HepG2 (cell line): ENCODE measurements around the gene ABCC10. TPM values are rescaled to one million over a fixed set of nuclear protein-coding genes. Genes with fewer than 3 reads are reported as not detected.
A peak's percentile ranks its signal among the peaks of the same experiment; 100 is the strongest.

Experiments
- CAMTA2 ChIP-seq: sonication (generic); formaldehyde crosslinking; IDR thresholded peaks from 2 replicates; pipeline ENCODE4 v1.4.0; 2020; ENCODE audit warnings: mild to moderate bottlenecking, missing genetic modification reagents, borderline replicate concordance
- DBP ChIP-seq: sonication (generic); formaldehyde crosslinking; IDR thresholded peaks from 2 replicates; pipeline ENCODE4 v1.4.0; 2020; ENCODE audit warnings: missing genetic modification reagents; ENCODE audit errors: not compliant biosample characterization
- FIP1L1 ChIP-seq: fragments of 200-400 bp; formaldehyde crosslinking; IDR thresholded peaks from 2 replicates; pipeline ENCODE4 v1.6.1; 2018; ENCODE audit warnings: low read depth, mild to moderate bottlenecking, low read length, moderate library complexity, borderline replicate concordance; ENCODE audit not compliant: insufficient read depth
- GTF2F1 ChIP-seq: fragments of 150-350 bp; IDR thresholded peaks from 2 replicates; pipeline ENCODE4 v1.6.1; 2014; ENCODE audit warnings: low read length
- HOXD1 ChIP-seq: sonication (generic); formaldehyde crosslinking; IDR thresholded peaks from 2 replicates; pipeline ENCODE4 v1.5.0; 2020; ENCODE audit warnings: missing genetic modification reagents
- KMT2B ChIP-seq: IDR thresholded peaks from 2 replicates; pipeline ENCODE4 v1.6.1; 2016; ENCODE audit warnings: missing genetic modification reagents, missing compliant biosample characterization
- MAF1 ChIP-seq: sonication (generic); formaldehyde crosslinking; IDR thresholded peaks from 2 replicates; pipeline ENCODE4 v1.5.0; 2020; ENCODE audit warnings: missing genetic modification reagents, borderline replicate concordance
- MTA1 ChIP-seq: sonication (generic); formaldehyde crosslinking; IDR thresholded peaks from 2 replicates; pipeline ENCODE4 v1.4.0; 2020; ENCODE audit warnings: missing genetic modification reagents, mild to moderate bottlenecking, borderline replicate concordance
- ONECUT2 ChIP-seq: sonication (generic); formaldehyde crosslinking; IDR thresholded peaks from 2 replicates; pipeline ENCODE4 v1.4.0; 2020; ENCODE audit warnings: missing genetic modification reagents
- RARA ChIP-seq: IDR thresholded peaks from 2 replicates; pipeline ENCODE4 v1.6.1; 2016; ENCODE audit warnings: missing genetic modification reagents, missing compliant biosample characterization
- SRSF4 ChIP-seq: fragments of 200-400 bp; formaldehyde crosslinking; IDR thresholded peaks from one replicate; pipeline ENCODE4 v1.6.1; 2018; ENCODE audit warnings: mild to moderate bottlenecking, low read depth, low read length, moderate library complexity; ENCODE audit not compliant: poor library complexity, severe bottlenecking
- SSRP1 ChIP-seq: IDR thresholded peaks from 2 replicates; pipeline ENCODE4 v1.6.1; 2016; ENCODE audit warnings: control low read depth
- THAP7 ChIP-seq: sonication (generic); formaldehyde crosslinking; IDR thresholded peaks from 2 replicates; pipeline ENCODE4 v1.8.1; 2023; ENCODE audit warnings: mild to moderate bottlenecking, missing genetic modification reagents
- YEATS4 ChIP-seq: sonication (generic); formaldehyde crosslinking; IDR thresholded peaks from 2 replicates; pipeline ENCODE4 v1.4.0; 2020; ENCODE audit warnings: missing genetic modification reagents, borderline replicate concordance
- ZBTB42 ChIP-seq: sonication (generic); formaldehyde crosslinking; IDR thresholded peaks from 2 replicates; pipeline ENCODE4 v1.5.0; 2020; ENCODE audit warnings: mild to moderate bottlenecking, missing genetic modification reagents
- ZKSCAN1 ChIP-seq: fragments of 150-350 bp; IDR thresholded peaks from 2 replicates; pipeline ENCODE4 v1.6.1; 2014; ENCODE audit warnings: low read length
- ZNF10 ChIP-seq: sonication (generic); formaldehyde crosslinking; IDR thresholded peaks from 2 replicates; pipeline ENCODE4 v1.4.0; 2020; ENCODE audit warnings: mild to moderate bottlenecking, low read depth, missing genetic modification reagents, borderline replicate concordance
- ZNF24 ChIP-seq: fragments of 450-650 bp; IDR thresholded peaks from 2 replicates; pipeline ENCODE4 v1.6.1; 2017; ENCODE audit warnings: antibody characterized with exemption, mild to moderate bottlenecking
- ZNF407 ChIP-seq: sonication (generic); formaldehyde crosslinking; IDR thresholded peaks from one replicate; pipeline ENCODE4 v1.5.1; 2020; ENCODE audit warnings: mild to moderate bottlenecking, missing genetic modification reagents; ENCODE audit errors: not compliant biosample characterization
- ZNF484 ChIP-seq: sonication (generic); formaldehyde crosslinking; IDR thresholded peaks from 2 replicates; pipeline ENCODE4 v1.5.1; 2020; ENCODE audit warnings: mild to moderate bottlenecking, low read depth, missing genetic modification reagents, borderline replicate concordance
- ZNF550 ChIP-seq: sonication (generic); formaldehyde crosslinking; IDR thresholded peaks from 2 replicates; pipeline ENCODE4 v1.4.0; 2020; ENCODE audit warnings: mild to moderate bottlenecking, missing genetic modification reagents, borderline replicate concordance
- polyA plus RNA-seq, 8 experiments: library from polyadenylated mRNA; depleted of rRNA in 3 of 8; stranded (reverse) in 7 of 8; unstranded in 1 of 8; fragments of >200 nt; fragmentation: Illumina TruSeq in 4 of 8; extraction: Trizol in 4 of 8; gene quantifications; 2 replicates each; pipeline versions ENCODE4 v1.2.1 to v1.2.3, GENCODE V29; 2011 to 2016; ENCODE audit warnings: low read depth in 4 of 8, missing spikeins in 1 of 8, mixed read lengths in 1 of 8; ENCODE audit not compliant: insufficient read depth in 1 of 8
- total RNA-seq, 5 experiments: library from RNA; depleted of rRNA; stranded (reverse); fragments of >200 nt; fragmentation: Illumina TruSeq; extraction: Trizol; gene quantifications; 2 replicates each; pipeline ENCODE4 v1.2.3, GENCODE V29; 2016; ENCODE audit warnings: low read depth in 1 of 5

The ABCC10 gene
- total and polyA plus RNA-seq, 2 of the 13 experiments (the other 11 are each of a cell fraction or from before 2014, with no cell fraction given), result 16.0 to 24.3 TPM

GRCh38 chr6:43427406-43428111 lies at the start of gene ABCC10 (continued):
- TF ChIP-seq MTA1 (peak; percentile 18; the same call in 1 of the 2 replicates), HOXD1 (CRISPR knock-in tag) (peak; percentile 96), ZNF24 (no peak), ZNF10 (CRISPR knock-in tag) (no peak), ZNF484 (CRISPR knock-in tag) (no peak), YEATS4 (CRISPR knock-in tag) (peak; percentile 97), SRSF4 (no peak), ONECUT2 (no peak; the same call in 1 of the 2 replicates), ZBTB42 (CRISPR knock-in tag) (no peak), CAMTA2 (CRISPR knock-in tag) (peak; percentile 98), ZNF550 (CRISPR knock-in tag) (no peak), RARA (CRISPR knock-in tag) (no peak; the same call in none of the 2 replicates), GTF2F1 (no peak), ZNF407 (CRISPR knock-in tag) (peak; percentile 38), ZKSCAN1 (peak; percentile 45; the same call in 1 of the 2 replicates), SSRP1 (CRISPR knock-in tag) (no peak), FIP1L1 (0 out of 2 replicates have a peak, but pooled peaks have one; percentile 24), KMT2B (CRISPR knock-in tag) (peak; percentile 65), THAP7 (0 out of 2 replicates have a peak, but pooled peaks have one; percentile 75), DBP (CRISPR knock-in tag) (no peak), MAF1 (no peak)
